Endothelial cell of umbilical vein (primary cell): ENCODE data around the gene CEMIP. TPM values are rescaled to one million over a fixed set of nuclear protein-coding genes. Genes with fewer than 3 reads are reported as not detected.

Source experiments
- BruUV-seq: library from RNA; stranded (reverse); fragments of 400-500 nt; replicated peaks from 2 replicates; lab custom pipeline; 2021; lab: Mats Ljungman, UMichigan
- CTCF ChIA-PET: fragments of 300-600, 350-600 bp; sonication (Branson Sonifier 250); formaldehyde crosslinking; loops from one replicate; lab custom pipeline; 2021; ENCODE audit warnings: antibody characterized with exemption, inconsistent platforms; lab: Charles Lee
- POLR2A ChIA-PET: fragments of 300-600, 350-600 bp; sonication (Branson Sonifier 250); formaldehyde crosslinking; loops from one replicate; lab custom pipeline; 2021; ENCODE audit warnings: antibody characterized with exemption, inconsistent platforms; lab: Charles Lee
- DNase-seq: peaks from one replicate; pipeline ENCODE4 v3.0.0-alpha.2; 2011; ENCODE audit warnings: low read depth, low spot score
- FAIRE-seq: peaks from 2 replicates; lab custom pipeline; 2011; peaks lifted over from hg19 to GRCh38; lab: Jason Lieb, UNC
- H2AFZ ChIP-seq: 2 replicates; pipeline ENCODE4 v1.6.0; 2012; ENCODE audit warnings: low read depth, low read length, control low read depth, inconsistent platforms
- H3K27ac ChIP-seq: 2 replicates; pipeline ENCODE4 v1.5.1; 2011; ENCODE audit warnings: low read depth, mild to moderate bottlenecking, control low read depth, low read length, moderate library complexity; ENCODE audit not compliant: insufficient read depth
- H3K27me3 ChIP-seq, 2 experiments: 2 replicates each; pipeline versions ENCODE4 v1.6.0 to v1.6.1; 2011; ENCODE audit warnings: low read length in 2 of 2, mixed read lengths in 1 of 2; ENCODE audit not compliant: control insufficient read depth in 2 of 2, insufficient read depth in 2 of 2
- H3K36me3 ChIP-seq, 2 experiments: 2 replicates in 1 of 2; 3 replicates in 1 of 2; pipeline ENCODE4 v1.5.1; 2011; ENCODE audit warnings: low read length in 2 of 2, mild to moderate bottlenecking in 1 of 2, moderate library complexity in 1 of 2; ENCODE audit not compliant: control insufficient read depth in 2 of 2, insufficient read depth in 2 of 2; ENCODE audit errors: extremely low read depth in 1 of 2
- H3K4me1 ChIP-seq: 3 replicates; pipeline ENCODE4 v1.5.1; 2011; ENCODE audit warnings: mild to moderate bottlenecking, low read length; ENCODE audit not compliant: control insufficient read depth, insufficient read depth; ENCODE audit errors: extremely low read depth
- H3K4me2 ChIP-seq: 2 replicates; pipeline ENCODE4 v1.6.1; 2011; ENCODE audit warnings: low read length, control low read depth, mixed read lengths; ENCODE audit not compliant: insufficient read depth
- H3K4me3 ChIP-seq, 3 experiments: fragments of 200-600 bp in 1 of 3; sonication (generic), shearing (Covaris generic) in 1 of 3; replicated peaks in 1 of 3; 2 replicates each; pipeline ENCODE4 v1.5.1; 2011 to 2016; ENCODE audit warnings: control low read depth in 3 of 3, low read length in 3 of 3, mild to moderate bottlenecking in 2 of 3, inconsistent platforms in 1 of 3, low read depth in 1 of 3, moderate library complexity in 1 of 3; ENCODE audit not compliant: insufficient read depth in 1 of 3
- H3K79me2 ChIP-seq: 2 replicates; pipeline ENCODE4 v1.6.0; 2012; ENCODE audit warnings: low read length, inconsistent platforms; ENCODE audit not compliant: control insufficient read depth, insufficient read depth
- H3K9ac ChIP-seq: replicated peaks from 2 replicates; pipeline ENCODE3; 2011; ENCODE audit warnings: low read length, control low read depth; ENCODE audit not compliant: insufficient read depth; ENCODE audit errors: extremely low read depth
- H3K9me1 ChIP-seq: replicated peaks from 3 replicates; pipeline ENCODE4 v1.6.0; 2011; ENCODE audit warnings: mild to moderate bottlenecking, low read length; ENCODE audit not compliant: control insufficient read depth, insufficient read depth; ENCODE audit errors: extremely low read depth
- H3K9me3 ChIP-seq: replicated peaks from 2 replicates; pipeline ENCODE4 v1.5.1; 2012; ENCODE audit warnings: low read length, inconsistent platforms; ENCODE audit not compliant: control insufficient read depth, insufficient read depth
- H4K20me1 ChIP-seq: replicated peaks from 2 replicates; pipeline ENCODE3; 2011; ENCODE audit warnings: mild to moderate bottlenecking, low read length; ENCODE audit not compliant: control insufficient read depth, insufficient read depth; ENCODE audit errors: extremely low read depth
- EZH2 ChIP-seq: IDR thresholded peaks from 2 replicates; pipeline ENCODE4 v1.6.1; 2012; ENCODE audit warnings: borderline replicate concordance, low read depth, mild to moderate bottlenecking, moderate library complexity, low read length, inconsistent platforms; ENCODE audit not compliant: severe bottlenecking
- FOS ChIP-seq: IDR thresholded peaks from 2 replicates; pipeline ENCODE4 v1.6.1; 2011; ENCODE audit warnings: mild to moderate bottlenecking, low read length, moderate library complexity, borderline replicate concordance; ENCODE audit not compliant: insufficient read depth
- GATA2 ChIP-seq: IDR thresholded peaks from 2 replicates; pipeline ENCODE4 v1.7.0; 2011; ENCODE audit warnings: low read depth, mild to moderate bottlenecking, moderate library complexity, mixed read lengths, low read length; ENCODE audit not compliant: insufficient read length, insufficient read depth
- JUN ChIP-seq: IDR thresholded peaks from 2 replicates; pipeline ENCODE4 v1.6.1; 2011; ENCODE audit warnings: borderline replicate concordance, low read depth; ENCODE audit not compliant: insufficient read length, insufficient read depth
- MYC ChIP-seq: IDR thresholded peaks from one replicate; pipeline ENCODE4 v1.6.1; 2011; ENCODE audit warnings: mild to moderate bottlenecking, low read depth, low read length
- POLR2A ChIP-seq: IDR thresholded peaks from 2 replicates; pipeline ENCODE4 v1.6.1; 2012; ENCODE audit warnings: low read depth, mild to moderate bottlenecking, control low read depth, low read length
- POLR2AphosphoS5 ChIP-seq: IDR thresholded peaks from 2 replicates; pipeline ENCODE4 v1.6.1; 2012; ENCODE audit warnings: low read depth, mild to moderate bottlenecking, control low read depth, low read length, moderate library complexity; ENCODE audit not compliant: insufficient read depth
- dilution Hi-C: fragments of 300-500 bp; cut with MboI; formaldehyde crosslinking; loops from one replicate; pipeline ENCODE4 v1.15.0; 2019; ENCODE audit warnings: low sequenced_read_pairs; ENCODE audit not compliant: extremely low pct_ligation_motif_present
- intact Hi-C: fragments of 100-400 bp; cut with micrococcal nuclease; formaldehyde crosslinking; loops from one replicate; pipeline ENCODE4 v1.10.0; 2022
- polyA plus RNA-seq, 4 experiments: library from polyadenylated mRNA; depleted of rRNA in 3 of 4; stranded (reverse) in 3 of 4; unstranded in 1 of 4; fragments of >200 nt; gene quantifications; 2 replicates each; pipeline versions ENCODE4 v1.2.1 to v1.2.3, GENCODE V29; 2011 to 2012; ENCODE audit warnings: missing spikeins in 1 of 4
- total RNA-seq: library from RNA; stranded (reverse); gene quantifications from 2 replicates; pipeline ENCODE4 v1.2.3, GENCODE V29; 2021
- TF ChIP-seq, protein P1 (sequence below), 2 donors: IDR thresholded peaks; 1 replicate in 1 of 2; 2 replicates in 1 of 2; pipeline ENCODE4 v1.5.1; 2011; ENCODE audit warnings: low read length in 2 of 2, mild to moderate bottlenecking in 2 of 2, moderate library complexity in 2 of 2, control low read depth in 1 of 2, inconsistent platforms in 1 of 2, low read depth in 1 of 2; ENCODE audit not compliant: insufficient read depth in 1 of 2; ENCODE audit errors: extremely low read depth in 1 of 2
- TF ChIP-seq, protein P2 (sequence below): IDR thresholded peaks from 2 replicates; pipeline ENCODE4 v1.6.1; 2011; ENCODE audit not compliant: insufficient read depth, insufficient read length

The CEMIP gene
- total and polyA plus RNA-seq, 2 donors (not counting 3 experiments of a cell fraction or from before 2014, with no cell fraction given), result 0.01 TPM; not detected in 1

DNA sequence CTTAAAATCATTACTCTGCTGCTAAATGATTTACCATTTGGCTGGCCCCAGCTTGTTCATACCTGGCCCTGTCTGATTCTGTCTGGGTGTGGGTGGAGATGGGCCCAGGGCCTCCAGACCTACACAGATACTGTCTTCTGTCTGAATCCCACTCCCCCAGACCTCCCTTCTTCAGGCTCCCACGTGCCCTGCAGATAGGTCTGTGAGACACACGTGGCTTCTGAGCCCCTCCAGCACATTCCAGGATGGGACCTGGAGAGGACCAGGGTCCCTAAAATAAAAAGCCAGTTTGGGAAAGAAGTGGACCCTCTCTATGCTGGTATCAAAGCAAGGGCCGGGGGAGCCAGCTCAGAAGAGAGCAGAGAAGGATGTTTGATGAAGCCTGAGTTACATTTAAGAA, 14.6 kb upstream of the CEMIP start:
- Histone ChIP-seq H3K9ac (no peak overlapping the region), H3K27ac (no peak overlapping the region), H3K9me3 (no peaks in the 10 kb centered on the region), H3K79me2 (no peaks in the 10 kb centered on the region), H3K4me3 (no peak overlapping the region), H3K4me1 (no peaks in the 10 kb centered on the region), H3K36me3 (no peaks in the 10 kb centered on the region), H3K9me1 (no peaks in the 10 kb centered on the region), H3K4me2 (no peak overlapping the region), H3K27me3 (no peaks in the 10 kb centered on the region), H4K20me1 (no peaks in the 10 kb centered on the region), H2AFZ (no peak overlapping the region)
- dilution Hi-C loops (no loop called here), intact Hi-C loops (no loop called here)
- TF ChIP-seq, protein P1, sequence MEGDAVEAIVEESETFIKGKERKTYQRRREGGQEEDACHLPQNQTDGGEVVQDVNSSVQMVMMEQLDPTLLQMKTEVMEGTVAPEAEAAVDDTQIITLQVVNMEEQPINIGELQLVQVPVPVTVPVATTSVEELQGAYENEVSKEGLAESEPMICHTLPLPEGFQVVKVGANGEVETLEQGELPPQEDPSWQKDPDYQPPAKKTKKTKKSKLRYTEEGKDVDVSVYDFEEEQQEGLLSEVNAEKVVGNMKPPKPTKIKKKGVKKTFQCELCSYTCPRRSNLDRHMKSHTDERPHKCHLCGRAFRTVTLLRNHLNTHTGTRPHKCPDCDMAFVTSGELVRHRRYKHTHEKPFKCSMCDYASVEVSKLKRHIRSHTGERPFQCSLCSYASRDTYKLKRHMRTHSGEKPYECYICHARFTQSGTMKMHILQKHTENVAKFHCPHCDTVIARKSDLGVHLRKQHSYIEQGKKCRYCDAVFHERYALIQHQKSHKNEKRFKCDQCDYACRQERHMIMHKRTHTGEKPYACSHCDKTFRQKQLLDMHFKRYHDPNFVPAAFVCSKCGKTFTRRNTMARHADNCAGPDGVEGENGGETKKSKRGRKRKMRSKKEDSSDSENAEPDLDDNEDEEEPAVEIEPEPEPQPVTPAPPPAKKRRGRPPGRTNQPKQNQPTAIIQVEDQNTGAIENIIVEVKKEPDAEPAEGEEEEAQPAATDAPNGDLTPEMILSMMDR (IDR thresholded peaks at IDR 0.05; ENCODE audit: extremely low read depth in 1 of 2, insufficient read depth in 1 of 2, low read depth in 1 of 2, low read length in 2 of 2), result no peak
- TF ChIP-seq GATA2, result no peak
- TF ChIP-seq, protein P2, sequence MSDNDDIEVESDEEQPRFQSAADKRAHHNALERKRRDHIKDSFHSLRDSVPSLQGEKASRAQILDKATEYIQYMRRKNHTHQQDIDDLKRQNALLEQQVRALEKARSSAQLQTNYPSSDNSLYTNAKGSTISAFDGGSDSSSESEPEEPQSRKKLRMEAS, result no peak
- no peak for TF ChIP-seq FOS
- TF ChIP-seq POLR2AphosphoS5, result no peak
- TF ChIP-seq POLR2A, result no peak
- no peak for TF ChIP-seq MYC
- no peak for TF ChIP-seq JUN
- no peak for TF ChIP-seq EZH2
- BruUV-seq, result no TSS peak
- ChIA-PET CTCF (interaction anchor here (5.4 kb wide), 1 partner anchor 12 kb away, joined by 45 read pairs; no protein-coding TSS in a partner anchor), POLR2A (no interaction called here)
- DNase-seq, result no peak
- FAIRE-seq, result no peak
